ENCODE measurements around the gene SPG7.

SPG7 gene

DNA sequence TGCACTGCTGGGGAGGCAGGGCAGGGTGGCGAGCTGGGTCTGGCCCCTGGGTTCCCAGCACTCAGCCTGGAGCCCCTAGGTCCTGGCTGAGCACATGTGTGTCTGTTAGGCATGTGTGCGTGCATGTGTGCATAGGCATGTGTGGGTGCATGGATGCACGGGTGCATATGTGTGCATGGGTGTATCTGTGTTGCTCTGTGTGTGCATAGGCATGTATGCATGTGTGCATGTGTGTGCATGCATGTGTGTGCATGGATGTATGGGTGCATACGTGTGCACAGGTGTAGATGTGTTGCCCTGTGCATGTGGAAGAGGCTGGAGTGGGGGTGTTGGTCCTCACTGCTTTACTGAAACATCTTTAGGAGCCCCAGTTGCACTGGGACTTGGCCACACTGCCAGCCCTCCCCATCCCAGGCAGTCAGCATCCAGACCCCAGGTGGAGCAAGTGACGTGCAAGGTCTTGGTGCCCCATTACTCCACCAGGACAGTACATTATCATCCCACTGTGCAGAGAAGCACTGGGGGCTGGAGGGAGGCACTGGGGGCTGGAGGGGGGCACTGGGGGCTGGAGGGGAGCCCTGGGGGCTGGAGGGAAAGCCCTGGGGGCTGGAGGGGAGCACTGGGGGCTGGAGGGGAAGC lies 94.9 kb downstream of the SPG7 start:
- DNase-seq = no peak

DNA sequence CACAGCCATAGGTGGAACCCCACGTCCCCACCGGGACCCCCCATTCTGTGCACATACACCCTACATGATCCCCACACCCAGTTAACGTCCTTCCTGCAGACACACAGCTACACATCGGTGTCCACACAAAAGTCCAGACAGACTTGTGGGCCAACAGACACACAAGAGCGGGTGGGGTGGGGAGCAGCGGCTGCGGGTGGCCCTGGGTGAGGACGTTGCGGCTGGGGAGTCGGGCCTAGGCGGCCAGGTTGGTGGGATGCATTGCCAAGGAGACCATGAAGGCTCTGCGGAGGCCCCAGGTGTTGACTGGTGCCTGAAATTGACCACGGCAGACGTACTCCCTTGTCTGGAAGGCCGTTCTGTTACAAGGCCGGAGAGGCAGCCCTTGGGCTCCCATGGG lies 96.6 kb downstream of the SPG7 start:
- no peak for DNase-seq

DNA sequence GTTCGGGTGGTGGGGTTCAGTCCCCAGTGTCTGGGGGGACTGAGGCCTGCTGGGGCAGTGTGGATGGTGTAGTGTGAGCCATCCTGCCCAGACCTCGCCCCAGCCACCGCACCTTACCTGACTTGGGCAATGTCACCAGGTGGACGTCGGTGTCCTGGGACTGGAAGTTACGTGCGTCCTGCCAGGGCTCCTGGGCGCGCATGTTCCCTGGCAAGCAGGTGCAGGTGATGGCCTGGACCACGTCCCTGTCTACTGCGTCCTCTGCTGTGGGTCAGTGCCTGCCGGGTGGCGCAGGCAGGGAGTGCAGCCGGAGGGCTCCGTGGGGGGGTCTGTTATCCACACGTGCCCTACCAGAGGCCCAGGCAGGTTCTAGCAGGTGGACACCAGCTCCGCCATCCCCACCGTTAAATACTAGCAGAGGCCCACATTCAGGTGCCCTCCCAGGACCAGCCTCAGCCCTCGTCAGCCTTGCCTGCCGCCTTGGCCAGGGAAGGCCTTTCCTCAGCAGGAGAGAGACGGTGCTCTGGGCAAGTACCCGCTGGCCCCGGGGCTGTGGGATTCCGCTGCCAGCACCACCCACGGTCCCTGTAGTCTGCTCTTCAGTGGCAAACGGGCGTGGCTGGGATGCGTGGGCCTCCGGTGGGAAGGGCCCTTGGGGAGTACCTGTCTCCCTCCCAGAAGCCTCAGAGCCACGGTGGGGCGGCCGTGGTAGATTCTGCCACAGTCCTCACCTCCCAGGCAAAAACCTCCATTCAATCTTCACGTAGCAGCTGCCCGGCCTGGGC lies 97.2 kb downstream of the SPG7 start:
- no peak for DNase-seq

DNA sequence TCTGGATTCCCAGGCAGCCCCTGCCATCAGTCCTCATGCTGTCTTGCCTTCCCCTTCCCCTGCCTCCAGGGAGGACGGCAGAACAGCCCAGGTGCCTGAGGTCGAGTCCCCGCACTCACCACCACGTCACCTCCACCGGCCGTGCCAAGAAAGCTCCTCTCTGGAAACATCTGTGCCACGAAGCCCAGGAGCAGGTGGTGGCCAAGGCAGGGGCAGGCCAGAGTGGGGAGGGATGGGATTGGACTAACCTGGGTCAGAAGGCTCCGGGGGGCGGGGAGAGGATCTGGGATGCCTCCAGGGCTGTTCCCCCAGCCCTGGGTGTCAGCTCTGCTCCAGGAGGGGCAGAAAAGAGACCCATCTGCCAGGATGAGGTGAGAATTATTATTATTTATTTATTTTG lies 97.8 kb downstream of the SPG7 start:
- DNase-seq = no peak
